IMR-90 (cell line): Measurements from ENCODE around the gene ATP10A.

ENCODE experiments used
- CTCF ChIP-seq: conservative IDR thresholded peaks from 2 replicates; pipeline ENCODE4 v1.5.1; 2012; ENCODE audit warnings: mild to moderate bottlenecking, low read depth, low read length, improper control_type of control experiment
- FOS ChIP-seq: fragments of 150-350 bp; IDR thresholded peaks from 2 replicates; pipeline ENCODE4 v1.6.1; 2016; ENCODE audit warnings: low read depth, low read length
- MXI1 ChIP-seq: IDR thresholded peaks from 2 replicates; pipeline ENCODE4 v1.6.1; 2012; ENCODE audit warnings: low read depth, mild to moderate bottlenecking, low read length, moderate library complexity, borderline replicate concordance
- NFE2L2 ChIP-seq: fragments of 150-350 bp; IDR thresholded peaks from 2 replicates; pipeline ENCODE4 v1.6.1; 2016; ENCODE audit warnings: low read depth, mild to moderate bottlenecking, low read length
- RAD21 ChIP-seq: IDR thresholded peaks from 2 replicates; pipeline ENCODE4 v1.6.1; 2012; ENCODE audit warnings: low read length, improper control_type of control experiment
- RCOR1 ChIP-seq: IDR thresholded peaks from 2 replicates; pipeline ENCODE4 v1.6.1; 2012; ENCODE audit warnings: mild to moderate bottlenecking, low read length, improper control_type of control experiment; ENCODE audit not compliant: insufficient replicate concordance
- USF2 ChIP-seq: fragments of 150-350 bp; IDR thresholded peaks from 2 replicates; pipeline ENCODE4 v1.6.1; 2017; ENCODE audit warnings: mild to moderate bottlenecking, antibody characterized with exemption, low read length, low read depth

GRCh38 chr15:25709437-25710159 is 153.5 kb downstream of the ATP10A start:
- TF ChIP-seq RCOR1: no peak
- TF ChIP-seq MXI1: no peak
- TF ChIP-seq CTCF: no peak
- no peak for TF ChIP-seq NFE2L2
- TF ChIP-seq RAD21: no peak
- no peak for TF ChIP-seq FOS
- no peak for TF ChIP-seq USF2
